Hematopoietic multipotent progenitor cell treated with erythropoietin and hydrocortisone succinate and interleukin-3 and kit ligand, for 4 days (in vitro differentiated cells): ENCODE results near the gene PWWP2A.
A peak's percentile ranks its signal among the peaks of the same experiment; 100 is the strongest.

Experiments used
- DNase-seq: peaks from one replicate; pipeline ENCODE4 v3.0.0-alpha.2; 2015

Gene PWWP2A

DNA sequence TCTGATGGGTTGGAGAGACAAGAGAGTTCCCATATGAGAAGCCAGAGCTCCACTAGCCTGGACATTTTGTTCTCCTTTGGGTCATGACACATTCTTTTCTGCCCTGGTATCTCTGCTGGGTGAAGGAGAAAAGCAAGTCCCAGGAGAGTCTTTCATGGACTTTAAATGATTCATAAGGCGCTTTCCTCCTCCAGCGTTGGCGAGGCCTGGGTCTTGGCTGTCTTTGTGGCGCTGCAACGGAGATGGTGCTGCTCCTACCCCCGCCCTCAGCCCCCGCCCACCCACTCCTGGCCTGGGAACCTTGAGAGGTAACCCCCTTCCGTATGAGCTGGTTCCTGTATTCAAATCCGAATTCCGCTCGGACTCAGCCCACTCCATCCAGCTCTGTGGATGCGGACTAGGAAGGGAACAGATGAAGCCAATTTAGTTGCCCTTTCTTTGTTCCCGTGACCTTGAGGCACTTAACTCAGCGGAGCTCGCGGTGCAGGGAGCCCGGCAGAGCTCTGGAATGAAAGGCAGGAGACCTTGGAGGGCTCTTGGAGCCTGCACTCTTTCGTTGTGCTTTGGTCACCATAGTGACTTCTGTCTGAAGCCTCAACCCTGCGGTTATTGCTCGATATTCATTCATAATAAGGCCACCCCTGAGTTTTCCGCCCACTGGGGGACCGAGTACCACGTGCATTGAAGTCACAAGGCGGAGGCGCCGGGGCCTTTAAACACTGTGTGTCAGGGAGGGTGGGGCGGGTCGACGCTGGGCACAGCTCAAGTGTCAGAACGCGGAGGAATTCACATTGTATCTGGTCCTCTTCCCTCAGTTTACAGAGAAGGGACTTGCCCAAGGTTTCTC, 14.0 kb upstream of the PWWP2A start:
- DNase-seq: peak; percentile 42

GRCh38 chr5:160129841-160130240, 10.6 kb upstream of the PWWP2A start:
- DNase-seq: no peak

DNA sequence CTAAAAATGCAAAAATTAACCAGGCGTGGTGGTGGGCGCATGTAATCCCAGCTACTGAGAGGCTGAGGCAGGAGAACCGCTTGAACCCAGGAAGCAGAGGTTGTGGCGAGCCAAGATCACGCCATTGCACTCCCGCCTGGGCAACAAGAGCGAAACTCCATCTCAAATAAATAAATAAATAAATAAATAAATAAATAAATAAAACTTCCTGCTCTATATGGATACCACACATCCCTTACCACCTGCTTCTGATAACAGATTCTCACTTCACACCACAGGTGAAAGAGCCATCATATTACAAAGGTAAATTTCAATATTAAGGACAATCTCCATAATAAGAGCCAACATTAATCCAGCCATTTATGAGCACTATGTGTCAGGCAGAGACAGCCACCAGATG, 9.4 kb upstream of the PWWP2A start:
- no peak for DNase-seq

DNA sequence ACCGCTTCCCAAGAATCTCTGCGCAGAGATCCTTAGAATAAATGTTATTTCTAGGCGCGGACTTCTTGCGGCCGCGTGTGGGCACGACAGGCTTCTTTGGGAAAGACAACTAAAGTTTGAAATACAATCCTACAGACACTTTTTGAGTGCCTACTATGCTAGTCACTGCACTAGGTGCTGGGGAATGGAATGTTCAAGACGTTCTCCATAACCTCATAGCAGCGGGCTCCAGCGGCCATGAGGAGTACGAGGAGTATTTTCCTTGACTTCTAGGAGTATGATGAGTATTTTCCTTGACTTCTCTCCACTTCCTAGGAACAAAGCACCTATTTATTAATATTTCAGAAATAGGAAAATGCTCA, 636 bp upstream of the PWWP2A start:
- DNase-seq: no peak

DNA sequence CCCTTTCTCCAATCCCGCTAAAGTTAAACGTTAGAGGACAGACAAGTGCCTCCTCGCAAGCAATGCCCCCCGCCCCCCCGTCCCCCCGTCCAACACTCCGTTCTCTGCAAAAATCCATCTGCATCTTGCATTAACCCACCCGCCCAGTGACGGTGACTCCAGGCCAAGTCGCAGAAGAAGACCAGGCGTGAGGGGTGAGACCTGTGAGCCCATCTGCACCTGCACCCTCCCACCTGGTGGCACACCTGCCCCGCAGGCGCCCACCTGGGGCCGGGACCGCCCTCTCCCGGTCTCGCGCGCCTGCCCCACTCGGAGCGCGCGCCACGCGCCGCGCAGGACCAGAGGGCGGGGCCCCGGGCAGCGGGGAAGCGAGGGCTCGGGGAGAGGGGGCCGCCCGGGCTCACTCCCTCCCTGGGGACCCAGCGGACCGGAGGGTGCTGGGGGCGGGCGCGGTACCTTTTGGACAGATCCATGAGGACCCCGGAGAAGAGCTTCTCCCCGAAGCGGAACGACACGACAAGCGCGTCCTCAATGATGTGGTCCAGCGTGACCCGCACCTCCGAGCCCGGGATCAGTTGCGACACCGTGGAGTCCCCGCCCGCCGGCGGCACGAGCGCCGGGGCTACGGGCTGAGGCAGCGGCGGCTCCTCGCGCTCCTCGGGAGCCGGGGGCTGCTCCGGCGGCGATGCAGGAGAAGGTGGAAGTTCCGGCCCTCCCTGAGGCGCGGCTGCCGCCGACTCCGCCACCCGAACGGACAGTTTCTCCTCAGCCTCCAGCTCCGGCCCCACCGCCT, 705 bp downstream of the PWWP2A start:
- DNase-seq: peak; percentile 59

GRCh38 chr5:160116991-160117390, 2.3 kb downstream of the PWWP2A start:
- no peak for DNase-seq

DNA sequence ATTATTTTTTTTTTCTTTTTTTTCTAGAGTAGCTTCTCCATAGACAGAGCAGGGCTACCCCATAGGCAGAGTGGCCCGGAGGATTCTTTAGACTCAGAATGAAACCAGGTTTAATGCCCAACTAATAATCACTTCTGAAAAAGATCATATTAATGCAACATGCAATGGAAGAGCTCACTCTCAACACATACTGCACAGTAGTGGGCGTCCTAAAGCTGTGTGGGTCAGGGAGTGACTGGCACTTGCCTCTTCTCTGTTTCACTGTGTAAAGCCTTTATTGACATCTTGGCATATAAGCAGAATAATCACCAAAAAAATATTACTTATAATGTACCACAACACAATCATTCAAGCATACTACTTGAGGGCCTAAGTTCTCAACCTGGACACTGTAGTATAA, 11.1 kb downstream of the PWWP2A start:
- no peak for DNase-seq

- peak; percentile 63 for DNase-seq
These were observed 13.4 kb downstream of the PWWP2A start for GRCh38 chr5:160105686-160106360.

DNA sequence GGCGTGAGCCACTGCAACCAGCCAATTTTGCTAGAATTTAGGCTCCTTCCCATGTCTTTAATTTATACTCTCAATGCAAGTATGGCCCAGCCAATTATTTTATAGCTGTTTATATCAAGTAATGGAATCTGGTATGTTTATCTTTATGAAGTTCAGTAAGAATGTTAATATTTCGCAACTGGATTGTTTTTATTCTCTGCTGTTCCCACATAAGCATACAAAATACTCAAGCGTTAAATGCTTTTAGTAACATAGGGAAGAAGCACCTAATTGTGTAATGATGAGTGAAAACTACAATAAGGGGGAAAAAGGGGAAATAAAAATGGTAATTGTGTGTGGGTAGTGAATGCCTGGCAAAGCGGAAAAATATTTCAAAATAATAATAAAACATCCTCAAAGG, 21.3 kb downstream of the PWWP2A start:
- DNase-seq: no peak

GRCh38 chr5:160096178-160096577, 23.1 kb downstream of the PWWP2A start:
- DNase-seq: no peak

- DNase-seq: no peak
These were observed 26.1 kb downstream of the PWWP2A start for GRCh38 chr5:160092960-160093707.

GRCh38 chr5:160092514-160092913, 26.7 kb downstream of the PWWP2A start:
- DNase-seq: no peak

- DNase-seq: no peak
These were observed 29.2 kb downstream of the PWWP2A start for GRCh38 chr5:160090059-160090458.

DNA sequence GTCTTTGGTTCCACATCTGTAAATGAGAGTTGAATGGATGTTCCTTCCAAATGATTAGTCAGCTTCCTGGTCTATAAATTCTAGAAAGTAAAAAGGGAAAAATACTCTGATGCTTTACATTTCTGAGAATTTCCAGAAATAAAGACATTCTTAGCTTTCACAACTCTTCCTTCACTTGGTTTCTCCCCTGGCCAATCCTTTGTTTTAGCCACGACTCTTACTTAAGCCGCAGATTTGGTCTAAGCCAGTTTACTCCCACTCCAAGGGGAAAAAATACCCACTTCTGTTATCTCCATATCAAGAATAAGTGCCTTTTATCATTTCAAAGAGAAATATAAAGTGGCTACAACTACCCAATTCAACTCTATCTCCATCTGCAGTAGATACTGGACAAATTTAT, 29.7 kb downstream of the PWWP2A start:
- DNase-seq: no peak

GRCh38 chr5:160088805-160089204, 30.4 kb downstream of the PWWP2A start:
- no peak for DNase-seq

DNA sequence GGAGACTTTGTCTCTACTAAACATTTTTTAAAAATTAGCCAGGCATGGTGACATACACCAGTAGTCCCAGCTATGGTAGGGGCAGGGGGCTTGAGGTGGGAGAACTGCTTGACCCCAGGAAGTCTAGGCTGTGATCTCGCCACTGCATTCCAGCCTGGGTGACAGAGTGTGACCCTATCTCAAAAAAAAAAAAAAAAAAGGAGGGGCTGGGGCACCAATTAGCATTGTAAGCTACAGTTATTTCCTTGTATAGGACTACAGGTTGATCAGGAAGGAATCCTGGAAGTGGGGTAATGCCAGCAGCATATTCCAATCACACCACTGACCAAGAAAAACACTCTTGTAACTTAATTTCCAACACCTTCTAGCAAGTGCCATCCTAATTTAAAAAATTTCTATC, 32.1 kb downstream of the PWWP2A start:
- DNase-seq: no peak

DNA sequence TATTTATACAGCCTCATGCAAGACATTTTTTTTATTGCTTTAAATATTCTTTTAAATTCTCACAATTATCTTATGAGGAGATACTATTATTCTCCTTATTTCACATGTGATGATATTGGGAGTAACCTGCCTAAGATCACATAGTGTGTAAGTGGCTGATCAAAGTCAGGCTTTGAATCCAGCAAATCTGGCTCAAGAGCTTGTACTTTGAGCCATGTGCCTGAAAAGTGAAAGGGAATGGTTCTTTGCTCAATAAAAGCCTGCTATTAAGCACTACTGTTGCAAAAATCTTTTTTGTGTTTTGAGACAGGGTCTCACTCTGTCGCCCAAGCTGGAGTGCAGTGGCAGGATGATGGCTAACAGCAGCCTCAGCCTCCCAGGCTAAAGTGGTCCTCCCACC, 35.1 kb downstream of the PWWP2A start:
- DNase-seq: no peak

- DNase-seq: no peak
These were observed 35.7 kb downstream of the PWWP2A start for GRCh38 chr5:160083501-160083900.

DNA sequence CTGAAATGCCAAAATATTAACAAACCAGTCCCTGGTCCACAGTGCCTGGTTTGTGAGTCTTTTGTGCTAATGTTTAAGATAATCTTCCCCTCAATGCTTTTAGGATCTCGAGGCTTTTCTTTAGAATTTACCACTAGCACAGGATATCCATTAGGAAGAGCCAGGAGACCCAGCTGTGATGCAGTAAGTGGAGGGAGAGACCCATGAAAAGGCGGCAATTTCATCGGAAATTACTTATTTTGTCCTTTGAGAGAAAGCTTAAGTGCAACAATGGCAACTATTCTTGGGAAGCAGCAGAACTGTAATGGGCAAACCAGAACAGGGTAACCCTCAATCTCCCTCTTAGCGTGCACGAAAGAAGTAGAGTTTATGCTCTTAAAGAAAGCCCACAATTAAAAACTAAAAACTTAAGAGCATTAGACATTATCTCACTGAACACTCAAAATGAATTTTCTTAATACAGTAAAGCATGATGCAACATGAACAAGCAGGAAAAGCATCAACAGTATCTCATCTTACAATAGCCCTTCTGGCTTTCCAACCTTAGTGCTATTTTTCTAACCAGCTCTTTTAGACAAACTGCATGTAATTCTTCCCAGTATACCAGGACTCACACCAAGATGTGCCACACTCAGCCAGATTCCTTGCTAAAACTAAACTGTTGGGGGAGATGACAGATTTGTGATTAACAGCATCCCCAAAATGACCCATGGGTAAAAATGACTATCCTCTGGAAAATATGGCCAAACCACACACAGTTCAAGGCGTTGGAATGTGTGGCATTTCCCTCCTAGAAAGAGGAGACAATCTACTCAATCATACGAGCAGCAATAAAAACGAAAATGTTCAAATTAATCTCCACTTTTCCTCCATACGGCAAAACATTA, 36.4 kb downstream of the PWWP2A start:
- no peak for DNase-seq

GRCh38 chr5:160081495-160081894, 37.8 kb downstream of the PWWP2A start:
- DNase-seq: no peak

DNA sequence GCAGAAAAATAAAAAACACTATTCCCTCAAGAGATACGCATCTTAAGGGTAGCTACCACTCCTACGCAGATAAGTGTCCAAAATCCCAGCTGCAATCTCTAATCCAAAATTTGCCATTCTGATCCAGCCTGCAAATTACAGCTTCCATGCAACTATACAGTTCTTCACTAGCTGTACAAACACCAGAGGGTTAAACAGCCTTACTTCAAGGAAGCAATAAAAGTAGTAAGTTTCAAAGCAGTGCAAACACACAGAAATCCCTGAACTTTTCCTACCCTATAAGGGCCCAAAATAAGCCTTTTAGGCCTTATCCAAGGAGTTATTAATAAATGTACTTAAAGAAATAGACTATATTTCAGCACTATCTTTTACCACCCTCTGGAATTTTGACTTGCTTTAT, 39.5 kb downstream of the PWWP2A start:
- DNase-seq: no peak

GRCh38 chr5:160076997-160077396, 42.3 kb downstream of the PWWP2A start:
- no peak for DNase-seq
